ENCODE measurements around the gene COTL1.

DNA sequence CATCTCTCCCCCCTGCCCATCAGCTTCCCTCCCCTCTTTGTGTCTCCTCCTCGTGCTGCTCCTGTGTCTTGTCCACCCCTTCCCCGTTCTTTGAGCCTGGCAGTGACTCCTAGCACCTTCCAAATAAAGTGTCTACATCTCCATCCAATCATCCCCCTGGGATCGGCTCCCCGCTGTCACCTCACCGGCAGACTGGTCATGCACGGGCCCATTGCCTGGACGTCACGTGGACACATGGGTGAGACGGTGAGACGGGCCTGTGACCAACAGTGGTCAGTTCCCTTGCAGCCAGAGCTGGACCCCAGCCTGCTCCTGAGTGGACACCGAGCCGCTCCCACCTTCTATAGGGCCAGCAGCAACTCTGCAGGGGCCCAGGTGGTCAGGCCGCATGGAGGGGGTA, 46.4 kb downstream of the COTL1 start:
- no peak for TF ChIP-seq ZHX1 (CRISPR knock-in tag; IDR thresholded peaks at IDR 0.05; ENCODE audit: low read depth)
- TF ChIP-seq, protein P1, sequence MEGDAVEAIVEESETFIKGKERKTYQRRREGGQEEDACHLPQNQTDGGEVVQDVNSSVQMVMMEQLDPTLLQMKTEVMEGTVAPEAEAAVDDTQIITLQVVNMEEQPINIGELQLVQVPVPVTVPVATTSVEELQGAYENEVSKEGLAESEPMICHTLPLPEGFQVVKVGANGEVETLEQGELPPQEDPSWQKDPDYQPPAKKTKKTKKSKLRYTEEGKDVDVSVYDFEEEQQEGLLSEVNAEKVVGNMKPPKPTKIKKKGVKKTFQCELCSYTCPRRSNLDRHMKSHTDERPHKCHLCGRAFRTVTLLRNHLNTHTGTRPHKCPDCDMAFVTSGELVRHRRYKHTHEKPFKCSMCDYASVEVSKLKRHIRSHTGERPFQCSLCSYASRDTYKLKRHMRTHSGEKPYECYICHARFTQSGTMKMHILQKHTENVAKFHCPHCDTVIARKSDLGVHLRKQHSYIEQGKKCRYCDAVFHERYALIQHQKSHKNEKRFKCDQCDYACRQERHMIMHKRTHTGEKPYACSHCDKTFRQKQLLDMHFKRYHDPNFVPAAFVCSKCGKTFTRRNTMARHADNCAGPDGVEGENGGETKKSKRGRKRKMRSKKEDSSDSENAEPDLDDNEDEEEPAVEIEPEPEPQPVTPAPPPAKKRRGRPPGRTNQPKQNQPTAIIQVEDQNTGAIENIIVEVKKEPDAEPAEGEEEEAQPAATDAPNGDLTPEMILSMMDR (CRISPR knock-in tag; IDR thresholded peaks at IDR 0.05): no peak
- no peak for TF ChIP-seq RARG (CRISPR knock-in tag; IDR thresholded peaks at IDR 0.05; ENCODE audit: low read depth)
- TF ChIP-seq SIN3A (IDR thresholded peaks at IDR 0.05; ENCODE audit: borderline replicate concordance, low read depth, low read length): no peak
- no peak for TF ChIP-seq CHD4 (IDR thresholded peaks at IDR 0.05; ENCODE audit: borderline replicate concordance, low read length)
- TF ChIP-seq ARNT2 (CRISPR knock-in tag; IDR thresholded peaks at IDR 0.05; ENCODE audit: low read depth): no peak
- no peak for TF ChIP-seq POLR2A (IDR thresholded peaks at IDR 0.05; ENCODE audit: insufficient read depth in 1 of 2, low read depth in 2 of 2, low read length in 2 of 2)
- no peak for TF ChIP-seq PPARG (CRISPR knock-in tag; conservative IDR thresholded peaks at IDR 0.05)
- no peak for TF ChIP-seq POLR2G (IDR thresholded peaks at IDR 0.05; ENCODE audit: low read depth, low read length)
- no peak for TF ChIP-seq TRIM24 (CRISPR knock-in tag; IDR thresholded peaks at IDR 0.05)
- no peak for TF ChIP-seq MZF1 (CRISPR knock-in tag; IDR thresholded peaks at IDR 0.05; ENCODE audit: borderline replicate concordance)
- TF ChIP-seq, protein P2, sequence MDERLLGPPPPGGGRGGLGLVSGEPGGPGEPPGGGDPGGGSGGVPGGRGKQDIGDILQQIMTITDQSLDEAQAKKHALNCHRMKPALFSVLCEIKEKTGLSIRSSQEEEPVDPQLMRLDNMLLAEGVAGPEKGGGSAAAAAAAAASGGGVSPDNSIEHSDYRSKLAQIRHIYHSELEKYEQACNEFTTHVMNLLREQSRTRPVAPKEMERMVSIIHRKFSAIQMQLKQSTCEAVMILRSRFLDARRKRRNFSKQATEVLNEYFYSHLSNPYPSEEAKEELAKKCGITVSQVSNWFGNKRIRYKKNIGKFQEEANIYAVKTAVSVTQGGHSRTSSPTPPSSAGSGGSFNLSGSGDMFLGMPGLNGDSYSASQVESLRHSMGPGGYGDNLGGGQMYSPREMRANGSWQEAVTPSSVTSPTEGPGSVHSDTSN (CRISPR knock-in tag; IDR thresholded peaks at IDR 0.05): no peak
